Ammon's horn (tissue), 1 donor: Measurements from ENCODE around the gene ILRUN.
"Not testable (repeated sequence)": the region's sequence is repeated elsewhere in the genome, so short reads cannot be mapped to it uniquely, and the experiment has no call there.

Source experiments
- DNase-seq: peaks from one replicate; pipeline ENCODE4 v3.0.0-alpha.2; 2016; ENCODE audit warnings: low spot score

ILRUN gene

DNA sequence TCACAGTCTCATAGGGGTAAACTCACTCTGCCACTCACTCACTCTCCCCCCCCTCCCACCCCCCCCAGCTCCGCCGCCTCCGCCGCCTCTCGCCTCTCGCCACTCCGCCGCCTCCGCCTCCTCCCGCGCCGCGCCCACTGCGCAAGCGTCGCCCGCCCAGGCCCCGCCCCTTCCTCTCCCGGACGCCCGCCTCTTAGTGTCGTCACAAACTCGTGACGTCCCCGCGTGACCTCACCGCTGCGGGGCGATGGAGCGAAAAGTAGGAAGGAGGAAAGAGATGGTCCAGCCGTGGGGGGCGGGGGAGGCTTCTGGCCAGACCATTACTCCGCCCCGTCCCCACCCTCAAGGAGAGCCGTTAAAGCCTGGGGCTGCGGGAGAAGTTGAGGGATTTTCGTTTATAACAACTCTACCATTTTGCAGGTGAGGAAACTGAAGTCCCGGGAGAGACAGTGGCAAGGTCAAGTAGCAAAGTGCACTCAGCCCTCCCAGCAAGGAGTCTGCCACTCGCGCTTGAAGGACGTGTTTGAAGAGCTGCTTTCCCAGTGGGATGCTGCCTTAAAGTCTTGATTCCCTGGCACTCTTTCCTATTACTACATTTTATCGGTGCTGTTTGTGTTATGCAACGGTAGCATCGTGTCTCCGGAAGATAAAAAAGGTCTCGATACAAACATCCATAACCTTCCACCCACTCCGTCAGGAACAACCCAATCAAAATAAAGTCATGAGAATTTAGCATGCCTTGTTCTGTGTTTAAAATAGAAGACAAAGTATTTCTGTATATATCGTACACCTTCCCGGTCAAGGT, at the start of gene ILRUN:
TSS of gene ILRUN (minus strand) at position 29 of the 805 bp plus-strand sequence. CDS start 164 bp downstream, outside the sequence.
- DNase-seq = peak; percentile 96

DNA sequence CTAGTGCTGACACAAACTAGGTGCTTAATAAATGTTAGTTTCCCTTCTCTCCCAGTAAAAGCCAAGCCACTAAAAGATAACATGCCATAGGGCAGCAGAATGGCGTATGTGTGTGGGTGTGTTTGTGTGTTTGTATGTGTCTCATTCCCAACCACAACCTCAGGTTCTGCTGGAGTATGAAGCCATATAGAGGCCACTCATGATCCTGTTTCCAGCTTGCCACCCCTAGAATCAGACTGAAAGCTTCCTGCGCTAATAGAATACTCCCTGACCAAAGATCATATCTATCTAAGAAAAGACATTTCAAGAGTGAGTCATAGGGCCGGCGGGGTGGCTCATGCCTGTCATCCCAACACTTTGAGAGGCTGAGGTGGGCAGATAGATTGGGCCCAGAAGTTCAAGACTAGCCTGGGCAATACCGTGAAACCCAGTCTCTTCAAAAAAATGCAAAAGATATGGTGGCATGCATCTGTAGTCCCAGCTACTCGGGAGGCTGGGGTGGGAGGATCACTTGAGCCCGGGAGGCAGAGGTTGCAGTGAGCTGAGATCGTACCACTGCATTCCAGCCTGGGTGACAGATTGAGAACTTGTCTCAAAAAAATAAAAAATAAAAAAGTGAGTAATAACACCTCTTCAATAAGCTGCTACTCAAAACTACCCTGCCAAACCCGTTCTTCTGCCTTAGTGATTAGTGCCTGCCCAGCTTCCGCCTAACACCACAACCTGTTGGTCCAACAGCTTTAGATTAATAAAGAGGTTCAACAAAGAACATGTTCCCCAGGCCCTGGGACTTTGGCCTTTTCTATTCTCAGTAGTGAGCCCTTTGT, 48.9 kb upstream of the ILRUN start:
- DNase-seq = no peak

GRCh38 chr6:34744294-34744647, 47.7 kb upstream of the ILRUN start:
- not testable (repeated sequence) for DNase-seq

GRCh38 chr6:34743625-34744293, 47.2 kb upstream of the ILRUN start:
- DNase-seq = no peak

DNA sequence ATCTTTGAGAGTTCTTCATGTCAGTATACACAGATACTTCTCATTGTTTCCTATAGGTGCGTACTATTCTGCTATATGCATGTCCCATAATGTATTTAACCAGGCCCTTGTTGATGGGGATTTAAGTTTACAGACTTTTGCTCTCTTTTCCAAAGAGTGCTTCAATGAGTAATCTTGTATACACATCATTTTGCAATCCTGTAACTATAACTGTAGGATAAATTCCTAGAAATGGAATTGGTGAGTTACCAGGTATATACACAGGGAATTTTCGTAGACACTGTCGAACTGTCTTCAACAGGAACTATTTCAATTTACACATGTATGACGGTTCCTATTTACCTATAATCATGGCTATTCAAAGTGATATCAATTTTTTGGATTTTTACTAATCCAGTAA, 45.5 kb upstream of the ILRUN start:
- DNase-seq = no peak

DNA sequence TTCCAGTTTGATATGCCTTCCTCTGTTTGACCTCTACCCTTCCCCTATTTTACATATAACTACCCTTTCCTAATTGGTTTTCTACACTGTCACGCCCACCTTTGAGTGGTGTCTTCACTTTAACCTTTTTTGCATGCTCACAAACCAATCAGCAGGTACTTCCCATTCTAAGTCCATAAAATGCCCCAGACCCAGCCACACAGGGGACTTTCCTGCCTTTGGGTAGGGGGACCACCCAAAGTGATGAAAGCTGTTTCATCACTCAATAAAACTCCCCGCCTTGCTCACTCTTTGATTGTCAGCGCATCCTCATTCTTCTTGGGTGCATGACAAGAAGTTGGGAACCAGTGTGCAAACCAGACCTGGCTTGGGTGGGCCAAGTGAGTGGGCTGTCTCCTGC, 40.3 kb upstream of the ILRUN start:
- no peak for DNase-seq

DNA sequence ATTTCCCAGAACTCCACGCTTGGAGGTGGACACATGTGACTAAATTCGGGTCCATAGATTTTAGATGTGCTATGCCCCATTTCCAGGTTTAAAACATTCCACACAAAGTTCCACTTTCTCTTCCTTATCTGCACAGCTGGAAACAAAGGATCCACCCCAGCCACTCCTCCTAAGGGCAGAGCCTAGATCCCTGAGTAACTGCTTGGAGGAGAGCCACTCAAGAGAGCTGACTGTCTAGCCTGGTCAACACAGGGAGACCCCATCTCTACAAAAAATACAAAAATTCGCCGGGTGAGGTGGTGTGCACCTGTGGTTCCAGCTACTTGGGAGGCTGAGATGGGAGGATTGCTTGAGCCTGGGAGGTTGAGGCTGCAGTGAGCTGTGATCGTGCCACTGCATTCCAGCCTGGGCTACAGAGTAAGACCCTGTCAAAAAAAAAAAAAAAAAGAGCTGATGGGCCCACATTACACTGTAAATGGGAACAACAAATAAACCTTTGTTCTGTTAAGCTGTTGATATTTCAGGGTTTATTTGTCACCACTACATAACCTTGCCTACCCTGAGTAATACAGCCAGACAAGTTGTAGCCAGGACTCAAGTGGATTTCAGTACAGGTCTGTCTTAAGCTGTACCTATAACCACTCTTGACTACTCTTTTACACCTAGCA, 35.0 kb upstream of the ILRUN start:
- DNase-seq = no peak

- no peak for DNase-seq
These were observed 33.3 kb upstream of the ILRUN start for GRCh38 chr6:34729631-34730470.

- no peak for DNase-seq
These were observed 29.5 kb upstream of the ILRUN start for GRCh38 chr6:34726055-34726454.

- no peak for DNase-seq
These were observed 26.6 kb upstream of the ILRUN start for GRCh38 chr6:34723203-34723602.

DNA sequence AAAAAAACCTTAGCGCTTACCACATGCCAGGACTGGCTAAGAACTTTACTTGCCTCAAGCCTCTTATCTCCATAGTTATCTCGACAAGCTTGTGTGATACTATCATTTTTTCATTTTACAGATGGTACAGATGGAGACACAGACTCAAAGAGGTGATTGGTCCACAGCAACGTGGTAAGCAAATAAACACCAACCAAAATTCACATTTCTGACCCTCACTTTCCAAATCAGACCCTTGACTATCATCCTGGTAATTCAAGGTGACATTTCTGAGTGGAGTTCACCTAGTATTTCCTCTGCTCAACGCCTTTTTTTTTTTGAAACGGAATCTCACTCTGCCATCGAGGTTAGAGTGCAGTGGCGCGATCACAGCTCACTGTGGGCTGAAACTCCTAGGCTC, 25.9 kb upstream of the ILRUN start:
- no peak for DNase-seq

DNA sequence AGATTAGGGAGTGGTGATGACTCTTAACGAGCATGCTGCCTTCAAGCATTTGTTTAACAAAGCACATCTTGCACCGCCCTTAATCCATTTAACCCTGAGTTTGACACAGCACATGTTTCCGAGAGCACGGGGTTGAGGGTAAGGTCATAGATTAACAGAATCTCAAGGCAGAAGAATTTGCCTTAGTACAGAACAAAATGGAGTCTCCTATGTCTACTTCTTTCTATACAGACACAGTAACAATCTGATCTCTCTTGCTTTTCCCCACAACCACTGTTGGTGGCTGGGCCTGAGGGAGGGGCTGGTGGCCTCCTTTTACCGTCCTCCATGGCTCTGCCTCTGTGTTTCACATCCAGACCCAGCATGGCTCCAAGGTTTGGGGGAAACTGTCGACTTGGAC, 23.6 kb upstream of the ILRUN start:
- not testable (repeated sequence) for DNase-seq

GRCh38 chr6:34719646-34720045, 23.1 kb upstream of the ILRUN start:
- DNase-seq = not testable (repeated sequence)

- no peak for DNase-seq
These were observed 22.4 kb upstream of the ILRUN start for GRCh38 chr6:34718976-34719375.

DNA sequence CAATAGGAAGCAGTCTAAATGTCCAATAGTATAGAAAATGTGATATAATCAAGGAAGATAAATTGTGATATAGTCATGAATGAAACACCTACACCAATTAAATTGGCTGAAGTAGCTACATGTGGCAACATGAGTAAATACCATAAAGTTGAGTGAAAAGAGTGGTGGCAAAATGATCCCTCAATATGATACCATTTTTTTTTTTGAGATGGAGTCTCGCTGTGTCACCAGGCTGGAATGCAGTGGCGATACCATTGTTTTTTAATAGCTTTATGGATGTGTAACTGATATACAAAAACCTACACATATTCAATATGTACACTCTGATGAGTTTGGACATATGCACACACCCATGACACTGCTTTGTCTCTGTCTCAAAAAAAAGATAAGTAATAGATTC, 20.9 kb upstream of the ILRUN start:
- no peak for DNase-seq

GRCh38 chr6:34714663-34715062, 18.1 kb upstream of the ILRUN start:
- DNase-seq = peak; percentile 37

GRCh38 chr6:34712881-34713280, 16.3 kb upstream of the ILRUN start:
- DNase-seq = not testable (repeated sequence)

DNA sequence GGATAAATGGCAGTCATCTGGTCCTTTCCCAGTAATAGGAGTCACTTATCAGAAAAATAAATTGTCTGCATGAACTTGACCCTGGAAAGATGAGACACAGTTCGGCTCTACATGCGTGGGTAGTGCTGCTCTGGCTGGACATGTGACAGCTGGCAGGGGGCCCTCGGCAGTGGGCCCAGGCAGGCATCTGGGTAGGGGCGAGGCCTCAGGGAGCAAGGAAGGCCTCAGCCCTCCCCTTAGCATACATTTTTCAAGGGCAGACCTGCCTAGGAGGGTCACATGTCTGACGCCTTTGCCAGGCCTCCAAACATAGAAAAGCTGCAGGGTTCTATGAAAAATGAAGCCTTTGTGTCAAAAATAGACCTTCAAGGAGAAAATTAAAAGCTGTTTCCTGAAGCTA, 12.8 kb upstream of the ILRUN start:
- peak; percentile 55 for DNase-seq

- DNase-seq = no peak
These were observed 8.7 kb upstream of the ILRUN start for GRCh38 chr6:34705241-34705640.

DNA sequence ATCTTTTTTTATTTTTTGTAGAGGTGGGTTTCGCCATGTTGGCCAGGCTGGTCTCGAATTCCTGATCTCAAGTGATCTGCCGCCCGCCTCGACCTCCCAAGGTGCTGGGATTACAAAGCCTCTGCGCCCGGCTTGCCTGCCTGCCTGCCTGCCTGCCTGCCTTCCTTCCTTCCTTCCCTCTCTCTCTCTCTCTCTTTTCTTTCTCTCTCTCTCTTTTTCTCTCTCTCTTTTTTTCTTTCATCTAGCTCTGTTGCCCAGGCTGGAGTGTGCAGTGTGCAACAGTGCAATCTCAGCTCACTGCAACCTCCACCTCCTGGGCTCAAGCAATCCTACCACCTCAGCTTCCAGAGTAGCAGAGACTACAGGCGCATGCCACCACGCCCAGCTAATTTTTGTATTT, 4.6 kb upstream of the ILRUN start:
- no peak for DNase-seq

DNA sequence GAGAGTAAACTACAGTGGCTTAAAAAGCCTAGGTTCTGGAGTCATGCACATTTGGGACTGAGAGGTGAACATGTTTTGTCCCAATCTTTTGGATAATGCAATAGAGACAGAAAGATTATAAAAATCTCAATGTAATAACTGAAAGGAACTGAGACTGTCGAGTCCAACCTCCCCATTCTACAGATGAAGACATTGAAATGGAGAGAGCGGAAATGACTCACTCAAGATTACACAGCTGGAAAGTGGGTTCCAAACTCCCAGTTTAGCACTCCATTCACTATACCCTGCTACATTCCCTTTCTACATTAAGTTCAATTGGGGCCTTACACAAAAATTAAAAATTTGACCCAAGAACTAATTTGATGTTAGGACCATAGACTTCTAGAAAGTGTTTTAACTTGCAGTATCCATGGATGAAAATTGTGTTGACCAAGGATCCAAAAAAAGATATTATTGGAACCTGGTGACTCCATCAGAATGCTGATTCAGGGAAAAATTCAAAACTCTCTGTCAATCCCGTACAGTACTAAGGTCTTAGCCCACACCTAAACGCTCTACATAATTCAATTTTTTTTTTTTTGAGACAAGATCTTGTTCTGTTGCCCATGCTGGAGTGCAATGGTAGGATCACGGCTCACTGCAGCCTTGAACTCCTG, 1.5 kb upstream of the ILRUN start:
- no peak for DNase-seq
